Measurements from ENCODE around the gene CBX3. TPM values are rescaled to one million over a fixed set of nuclear protein-coding genes. Genes with fewer than 3 reads are reported as not detected.

The CBX3 gene
- total and polyA plus RNA-seq, 2 experiments from 2014 or later, result 236 to 249 TPM

DNA sequence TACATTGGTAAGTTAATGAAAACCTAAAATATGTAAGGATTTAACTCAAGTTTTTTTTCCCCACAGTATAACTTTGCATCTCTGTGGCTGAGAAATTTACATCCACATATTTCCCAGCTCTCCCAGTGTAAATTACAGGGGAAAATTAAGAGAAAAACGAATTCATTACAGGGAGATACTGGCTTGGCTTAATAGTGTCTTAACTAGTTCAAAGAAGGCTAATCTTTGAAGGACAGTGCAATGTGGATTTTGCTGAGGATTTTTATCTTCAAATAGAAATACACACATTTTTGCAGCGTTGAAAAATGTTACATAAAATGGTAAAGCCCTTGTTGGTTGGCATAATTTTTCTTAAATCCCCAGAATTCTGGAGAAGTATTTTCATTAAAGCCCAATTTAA lies 1.5 kb downstream of the CBX3 start (continued):
- TF ChIP-seq EZH2phosphoT487 (IDR thresholded peaks at IDR 0.05; ENCODE audit: unreplicated experiment) (no peak), ZNF114 (CRISPR knock-in tag; IDR thresholded peaks at IDR 0.05) (no peak), POLR2AphosphoS5 (IDR thresholded peaks at IDR 0.05; ENCODE audit: low read depth) (no peak), NANOG (IDR thresholded peaks at IDR 0.05; ENCODE audit: borderline replicate concordance) (no peak), JUNB (IDR thresholded peaks at IDR 0.05; ENCODE audit: unreplicated experiment) (no peak)
- TF ChIP-seq, protein P1, sequence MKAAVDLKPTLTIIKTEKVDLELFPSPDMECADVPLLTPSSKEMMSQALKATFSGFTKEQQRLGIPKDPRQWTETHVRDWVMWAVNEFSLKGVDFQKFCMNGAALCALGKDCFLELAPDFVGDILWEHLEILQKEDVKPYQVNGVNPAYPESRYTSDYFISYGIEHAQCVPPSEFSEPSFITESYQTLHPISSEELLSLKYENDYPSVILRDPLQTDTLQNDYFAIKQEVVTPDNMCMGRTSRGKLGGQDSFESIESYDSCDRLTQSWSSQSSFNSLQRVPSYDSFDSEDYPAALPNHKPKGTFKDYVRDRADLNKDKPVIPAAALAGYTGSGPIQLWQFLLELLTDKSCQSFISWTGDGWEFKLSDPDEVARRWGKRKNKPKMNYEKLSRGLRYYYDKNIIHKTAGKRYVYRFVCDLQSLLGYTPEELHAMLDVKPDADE (IDR thresholded peaks at IDR 0.05), result no peak

DNA sequence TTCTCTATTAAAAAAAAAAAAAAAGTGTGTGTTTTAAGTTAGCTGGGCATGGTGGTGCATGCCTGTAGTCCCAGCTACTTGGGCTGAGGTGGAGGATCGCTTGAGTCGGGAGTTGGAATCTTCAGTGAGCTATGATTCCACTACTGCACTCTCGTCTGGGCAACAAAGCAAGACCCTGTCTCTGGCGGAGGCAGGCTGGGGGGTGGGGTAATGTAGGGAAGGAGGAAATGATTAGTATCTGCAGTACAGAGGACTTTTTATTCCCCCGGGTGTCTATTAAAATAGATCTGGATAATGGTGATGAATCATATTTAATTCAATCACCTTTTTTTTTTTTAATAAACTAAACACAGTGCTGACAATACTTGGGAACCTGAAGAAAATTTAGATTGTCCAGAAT lies 6.5 kb downstream of the CBX3 start:
- H3K9me3 Mint-ChIP-seq, result no peaks in the 10 kb centered on the region
- TF ChIP-seq JUNB (IDR thresholded peaks at IDR 0.05; ENCODE audit: unreplicated experiment) (no peak), POLR2AphosphoS5 (IDR thresholded peaks at IDR 0.05; ENCODE audit: low read depth) (no peak), EZH2phosphoT487 (IDR thresholded peaks at IDR 0.05; ENCODE audit: unreplicated experiment) (no peak), ZNF114 (CRISPR knock-in tag; IDR thresholded peaks at IDR 0.05) (no peak), EZH2 (IDR thresholded peaks at IDR 0.05; ENCODE audit: low read depth, unreplicated experiment) (no peak), STAT1 (IDR thresholded peaks at IDR 0.05; ENCODE audit: unreplicated experiment) (no peak), CREB1 (CRISPR knock-in tag; IDR thresholded peaks at IDR 0.05; ENCODE audit: low read depth) (no peak)
- TF ChIP-seq, protein P2, sequence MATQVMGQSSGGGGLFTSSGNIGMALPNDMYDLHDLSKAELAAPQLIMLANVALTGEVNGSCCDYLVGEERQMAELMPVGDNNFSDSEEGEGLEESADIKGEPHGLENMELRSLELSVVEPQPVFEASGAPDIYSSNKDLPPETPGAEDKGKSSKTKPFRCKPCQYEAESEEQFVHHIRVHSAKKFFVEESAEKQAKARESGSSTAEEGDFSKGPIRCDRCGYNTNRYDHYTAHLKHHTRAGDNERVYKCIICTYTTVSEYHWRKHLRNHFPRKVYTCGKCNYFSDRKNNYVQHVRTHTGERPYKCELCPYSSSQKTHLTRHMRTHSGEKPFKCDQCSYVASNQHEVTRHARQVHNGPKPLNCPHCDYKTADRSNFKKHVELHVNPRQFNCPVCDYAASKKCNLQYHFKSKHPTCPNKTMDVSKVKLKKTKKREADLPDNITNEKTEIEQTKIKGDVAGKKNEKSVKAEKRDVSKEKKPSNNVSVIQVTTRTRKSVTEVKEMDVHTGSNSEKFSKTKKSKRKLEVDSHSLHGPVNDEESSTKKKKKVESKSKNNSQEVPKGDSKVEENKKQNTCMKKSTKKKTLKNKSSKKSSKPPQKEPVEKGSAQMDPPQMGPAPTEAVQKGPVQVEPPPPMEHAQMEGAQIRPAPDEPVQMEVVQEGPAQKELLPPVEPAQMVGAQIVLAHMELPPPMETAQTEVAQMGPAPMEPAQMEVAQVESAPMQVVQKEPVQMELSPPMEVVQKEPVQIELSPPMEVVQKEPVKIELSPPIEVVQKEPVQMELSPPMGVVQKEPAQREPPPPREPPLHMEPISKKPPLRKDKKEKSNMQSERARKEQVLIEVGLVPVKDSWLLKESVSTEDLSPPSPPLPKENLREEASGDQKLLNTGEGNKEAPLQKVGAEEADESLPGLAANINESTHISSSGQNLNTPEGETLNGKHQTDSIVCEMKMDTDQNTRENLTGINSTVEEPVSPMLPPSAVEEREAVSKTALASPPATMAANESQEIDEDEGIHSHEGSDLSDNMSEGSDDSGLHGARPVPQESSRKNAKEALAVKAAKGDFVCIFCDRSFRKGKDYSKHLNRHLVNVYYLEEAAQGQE (IDR thresholded peaks at IDR 0.05; ENCODE audit: unreplicated experiment), result no peak
- TF ChIP-seq, protein P1 (IDR thresholded peaks at IDR 0.05), result no peak
- TF ChIP-seq, protein P3, sequence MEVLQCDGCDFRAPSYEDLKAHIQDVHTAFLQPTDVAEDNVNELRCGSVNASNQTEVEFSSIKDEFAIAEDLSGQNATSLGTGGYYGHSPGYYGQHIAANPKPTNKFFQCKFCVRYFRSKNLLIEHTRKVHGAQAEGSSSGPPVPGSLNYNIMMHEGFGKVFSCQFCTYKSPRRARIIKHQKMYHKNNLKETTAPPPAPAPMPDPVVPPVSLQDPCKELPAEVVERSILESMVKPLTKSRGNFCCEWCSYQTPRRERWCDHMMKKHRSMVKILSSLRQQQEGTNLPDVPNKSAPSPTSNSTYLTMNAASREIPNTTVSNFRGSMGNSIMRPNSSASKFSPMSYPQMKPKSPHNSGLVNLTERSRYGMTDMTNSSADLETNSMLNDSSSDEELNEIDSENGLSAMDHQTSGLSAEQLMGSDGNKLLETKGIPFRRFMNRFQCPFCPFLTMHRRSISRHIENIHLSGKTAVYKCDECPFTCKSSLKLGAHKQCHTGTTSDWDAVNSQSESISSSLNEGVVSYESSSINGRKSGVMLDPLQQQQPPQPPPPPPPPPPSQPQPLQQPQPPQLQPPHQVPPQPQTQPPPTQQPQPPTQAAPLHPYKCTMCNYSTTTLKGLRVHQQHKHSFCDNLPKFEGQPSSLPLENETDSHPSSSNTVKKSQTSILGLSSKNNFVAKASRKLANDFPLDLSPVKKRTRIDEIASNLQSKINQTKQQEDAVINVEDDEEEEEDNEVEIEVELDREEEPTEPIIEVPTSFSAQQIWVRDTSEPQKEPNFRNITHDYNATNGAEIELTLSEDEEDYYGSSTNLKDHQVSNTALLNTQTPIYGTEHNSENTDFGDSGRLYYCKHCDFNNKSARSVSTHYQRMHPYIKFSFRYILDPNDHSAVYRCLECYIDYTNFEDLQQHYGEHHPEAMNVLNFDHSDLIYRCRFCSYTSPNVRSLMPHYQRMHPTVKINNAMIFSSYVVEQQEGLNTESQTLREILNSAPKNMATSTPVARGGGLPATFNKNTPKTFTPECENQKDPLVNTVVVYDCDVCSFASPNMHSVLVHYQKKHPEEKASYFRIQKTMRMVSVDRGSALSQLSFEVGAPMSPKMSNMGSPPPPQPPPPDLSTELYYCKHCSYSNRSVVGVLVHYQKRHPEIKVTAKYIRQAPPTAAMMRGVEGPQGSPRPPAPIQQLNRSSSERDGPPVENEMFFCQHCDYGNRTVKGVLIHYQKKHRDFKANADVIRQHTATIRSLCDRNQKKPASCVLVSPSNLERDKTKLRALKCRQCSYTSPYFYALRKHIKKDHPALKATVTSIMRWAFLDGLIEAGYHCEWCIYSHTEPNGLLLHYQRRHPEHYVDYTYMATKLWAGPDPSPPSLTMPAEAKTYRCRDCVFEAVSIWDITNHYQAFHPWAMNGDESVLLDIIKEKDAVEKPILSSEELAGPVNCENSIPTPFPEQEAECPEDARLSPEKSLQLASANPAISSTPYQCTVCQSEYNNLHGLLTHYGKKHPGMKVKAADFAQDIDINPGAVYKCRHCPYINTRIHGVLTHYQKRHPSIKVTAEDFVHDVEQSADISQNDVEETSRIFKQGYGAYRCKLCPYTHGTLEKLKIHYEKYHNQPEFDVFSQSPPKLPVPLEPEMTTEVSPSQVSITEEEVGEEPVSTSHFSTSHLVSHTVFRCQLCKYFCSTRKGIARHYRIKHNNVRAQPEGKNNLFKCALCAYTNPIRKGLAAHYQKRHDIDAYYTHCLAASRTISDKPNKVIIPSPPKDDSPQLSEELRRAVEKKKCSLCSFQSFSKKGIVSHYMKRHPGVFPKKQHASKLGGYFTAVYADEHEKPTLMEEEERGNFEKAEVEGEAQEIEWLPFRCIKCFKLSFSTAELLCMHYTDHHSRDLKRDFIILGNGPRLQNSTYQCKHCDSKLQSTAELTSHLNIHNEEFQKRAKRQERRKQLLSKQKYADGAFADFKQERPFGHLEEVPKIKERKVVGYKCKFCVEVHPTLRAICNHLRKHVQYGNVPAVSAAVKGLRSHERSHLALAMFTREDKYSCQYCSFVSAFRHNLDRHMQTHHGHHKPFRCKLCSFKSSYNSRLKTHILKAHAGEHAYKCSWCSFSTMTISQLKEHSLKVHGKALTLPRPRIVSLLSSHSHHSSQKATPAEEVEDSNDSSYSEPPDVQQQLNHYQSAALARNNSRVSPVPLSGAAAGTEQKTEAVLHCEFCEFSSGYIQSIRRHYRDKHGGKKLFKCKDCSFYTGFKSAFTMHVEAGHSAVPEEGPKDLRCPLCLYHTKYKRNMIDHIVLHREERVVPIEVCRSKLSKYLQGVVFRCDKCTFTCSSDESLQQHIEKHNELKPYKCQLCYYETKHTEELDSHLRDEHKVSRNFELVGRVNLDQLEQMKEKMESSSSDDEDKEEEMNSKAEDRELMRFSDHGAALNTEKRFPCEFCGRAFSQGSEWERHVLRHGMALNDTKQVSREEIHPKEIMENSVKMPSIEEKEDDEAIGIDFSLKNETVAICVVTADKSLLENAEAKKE (CRISPR knock-in tag; IDR thresholded peaks at IDR 0.05), result no peak

More for the DNA sequence above, 6.5 kb downstream of the CBX3 start:
- H3K4me3 Mint-ChIP-seq, result no peak overlapping the region
- H3F3A ChIP-seq (replicated peaks; ENCODE audit: low read depth), result peaks cover 16% of the 10 kb centered on the region
- no peak overlapping the region for H2AFZ ChIP-seq
- peaks cover 38% of the 10 kb centered on the region for H4K20me1 ChIP-seq (replicated peaks; ENCODE audit: insufficient read depth)
- peaks cover 67% of the 10 kb centered on the region for H3K36me3 ChIP-seq (ENCODE audit: insufficient read depth)
- H3K4me3 ChIP-seq, result no peak overlapping the region
- H3K36me3 Mint-ChIP-seq (ENCODE audit: low read depth), result peaks cover 99% of the 10 kb centered on the region
- no peak overlapping the region for H3K27ac Mint-ChIP-seq
- no peak overlapping the region for H3K27ac ChIP-seq (ENCODE audit: low read depth)
- peaks cover 23% of the 10 kb centered on the region for H3K4me1 ChIP-seq (ENCODE audit: insufficient read depth)
- H3K27me3 ChIP-seq (ENCODE audit: insufficient read depth), result no peaks in the 10 kb centered on the region
- DNase-seq (ENCODE audit: low spot score), result no peak
- H3K9me2 ChIP-seq (ENCODE audit: insufficient read depth), result no peaks in the 10 kb centered on the region
- no peak for ATAC-seq
- H3K4me1 Mint-ChIP-seq, result peaks cover 33% of the 10 kb centered on the region
- H3K4me2 ChIP-seq, result no peak overlapping the region
- peaks cover 7% of the 10 kb centered on the region for H3K27me3 Mint-ChIP-seq (ENCODE audit: insufficient read depth, low read depth, poor library complexity)
- H3K79me2 ChIP-seq (replicated peaks; ENCODE audit: insufficient read depth), result peaks cover 78% of the 10 kb centered on the region

All from GM23338 (cell line).